Gastroesophageal sphincter (tissue), 3 donors: Measurements from ENCODE around the gene STRBP.

Source experiments
- POLR2A ChIP-seq, 2 donors: fragments of 450-650 bp; IDR thresholded peaks; one replicate each; pipeline ENCODE4 v1.6.1; 2017; ENCODE audit warnings: antibody characterized with exemption in 2 of 2, mild to moderate bottlenecking in 2 of 2, moderate library complexity in 1 of 2
- TF ChIP-seq, protein P1 (sequence below), 4 experiments: fragments of 200-600 bp in 2 of 4; fragments of 450-650 bp in 2 of 4; sonication (generic) in 1 of 4; IDR thresholded peaks; one replicate each; pipeline ENCODE4 v1.5.1; 2017 to 2019; ENCODE audit warnings: antibody characterized with exemption in 4 of 4, mild to moderate bottlenecking in 2 of 4, moderate library complexity in 2 of 4

- TF ChIP-seq, protein P1, sequence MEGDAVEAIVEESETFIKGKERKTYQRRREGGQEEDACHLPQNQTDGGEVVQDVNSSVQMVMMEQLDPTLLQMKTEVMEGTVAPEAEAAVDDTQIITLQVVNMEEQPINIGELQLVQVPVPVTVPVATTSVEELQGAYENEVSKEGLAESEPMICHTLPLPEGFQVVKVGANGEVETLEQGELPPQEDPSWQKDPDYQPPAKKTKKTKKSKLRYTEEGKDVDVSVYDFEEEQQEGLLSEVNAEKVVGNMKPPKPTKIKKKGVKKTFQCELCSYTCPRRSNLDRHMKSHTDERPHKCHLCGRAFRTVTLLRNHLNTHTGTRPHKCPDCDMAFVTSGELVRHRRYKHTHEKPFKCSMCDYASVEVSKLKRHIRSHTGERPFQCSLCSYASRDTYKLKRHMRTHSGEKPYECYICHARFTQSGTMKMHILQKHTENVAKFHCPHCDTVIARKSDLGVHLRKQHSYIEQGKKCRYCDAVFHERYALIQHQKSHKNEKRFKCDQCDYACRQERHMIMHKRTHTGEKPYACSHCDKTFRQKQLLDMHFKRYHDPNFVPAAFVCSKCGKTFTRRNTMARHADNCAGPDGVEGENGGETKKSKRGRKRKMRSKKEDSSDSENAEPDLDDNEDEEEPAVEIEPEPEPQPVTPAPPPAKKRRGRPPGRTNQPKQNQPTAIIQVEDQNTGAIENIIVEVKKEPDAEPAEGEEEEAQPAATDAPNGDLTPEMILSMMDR (IDR thresholded peaks at IDR 0.05): no peak
- no peak for TF ChIP-seq POLR2A (IDR thresholded peaks at IDR 0.05)
Observed at GRCh38 chr9:123296174-123296573, 27.8 kb upstream of the STRBP start.
